Fibroblast of the aortic adventitia (primary cell): ENCODE measurements around the gene TAF6L. TPM values are rescaled to one million over a fixed set of nuclear protein-coding genes. Genes with fewer than 3 reads are reported as not detected.

Experiments
- DNase-seq: peaks from one replicate; pipeline ENCODE4 v3.0.0-alpha.2; 2010; ENCODE audit warnings: low read depth
- H3K4me3 ChIP-seq: 2 replicates; pipeline ENCODE4 v1.5.1; 2011; ENCODE audit warnings: low read depth, mild to moderate bottlenecking, control low read depth, low read length, moderate library complexity
- total RNA-seq: library from RNA; depleted of rRNA; stranded (reverse); fragments of >200 nt; gene quantifications from 2 replicates; pipeline ENCODE4 v1.2.3, GENCODE V29; 2012; ENCODE audit warnings: low replicate concordance
- TF ChIP-seq, protein P1 (sequence below): IDR thresholded peaks from 2 replicates; pipeline ENCODE4 v1.5.1; 2011; ENCODE audit warnings: mild to moderate bottlenecking, low read length, control low read depth, inconsistent platforms; ENCODE audit not compliant: insufficient read depth

The TAF6L gene
- total RNA-seq, 1 donor: 15.6 TPM

- peak within 1 kb of the TSS; percentile 95 for H3K4me3 ChIP-seq
- TF ChIP-seq, protein P1, sequence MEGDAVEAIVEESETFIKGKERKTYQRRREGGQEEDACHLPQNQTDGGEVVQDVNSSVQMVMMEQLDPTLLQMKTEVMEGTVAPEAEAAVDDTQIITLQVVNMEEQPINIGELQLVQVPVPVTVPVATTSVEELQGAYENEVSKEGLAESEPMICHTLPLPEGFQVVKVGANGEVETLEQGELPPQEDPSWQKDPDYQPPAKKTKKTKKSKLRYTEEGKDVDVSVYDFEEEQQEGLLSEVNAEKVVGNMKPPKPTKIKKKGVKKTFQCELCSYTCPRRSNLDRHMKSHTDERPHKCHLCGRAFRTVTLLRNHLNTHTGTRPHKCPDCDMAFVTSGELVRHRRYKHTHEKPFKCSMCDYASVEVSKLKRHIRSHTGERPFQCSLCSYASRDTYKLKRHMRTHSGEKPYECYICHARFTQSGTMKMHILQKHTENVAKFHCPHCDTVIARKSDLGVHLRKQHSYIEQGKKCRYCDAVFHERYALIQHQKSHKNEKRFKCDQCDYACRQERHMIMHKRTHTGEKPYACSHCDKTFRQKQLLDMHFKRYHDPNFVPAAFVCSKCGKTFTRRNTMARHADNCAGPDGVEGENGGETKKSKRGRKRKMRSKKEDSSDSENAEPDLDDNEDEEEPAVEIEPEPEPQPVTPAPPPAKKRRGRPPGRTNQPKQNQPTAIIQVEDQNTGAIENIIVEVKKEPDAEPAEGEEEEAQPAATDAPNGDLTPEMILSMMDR: peak; percentile 61
- DNase-seq: peak; percentile 97
Measured at GRCh38 chr11:62787005-62787759, 16.0 kb downstream of the TAF6L start, which contains the start of gene TMEM179B. TMEM179B (plus strand) TSS chr11:62787402; CDS start chr11:62787432, 30 bp downstream.

DNA sequence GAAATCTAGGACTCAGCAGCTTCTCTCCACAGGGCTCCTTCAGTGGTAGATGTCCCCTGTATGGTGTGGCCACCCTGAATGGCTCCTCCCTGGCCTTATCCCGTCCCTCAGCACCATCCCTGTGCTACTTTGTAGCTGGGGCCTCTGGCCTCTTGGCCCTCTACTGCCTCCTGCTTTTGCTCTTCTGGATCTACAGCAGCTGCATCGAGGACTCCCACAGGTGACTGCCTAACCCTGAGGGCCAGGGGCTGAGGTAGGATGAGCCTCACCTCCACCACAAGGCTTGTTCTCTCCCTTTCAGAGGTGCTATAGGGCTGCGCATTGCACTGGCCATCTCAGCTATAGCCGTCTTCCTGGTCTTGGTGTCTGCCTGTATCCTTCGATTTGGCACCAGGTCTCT is 17.8 kb downstream of the TAF6L start:
- TF ChIP-seq, protein P1: no peak
- DNase-seq: no peak
- H3K4me3 ChIP-seq: no peak overlapping the region

DNA sequence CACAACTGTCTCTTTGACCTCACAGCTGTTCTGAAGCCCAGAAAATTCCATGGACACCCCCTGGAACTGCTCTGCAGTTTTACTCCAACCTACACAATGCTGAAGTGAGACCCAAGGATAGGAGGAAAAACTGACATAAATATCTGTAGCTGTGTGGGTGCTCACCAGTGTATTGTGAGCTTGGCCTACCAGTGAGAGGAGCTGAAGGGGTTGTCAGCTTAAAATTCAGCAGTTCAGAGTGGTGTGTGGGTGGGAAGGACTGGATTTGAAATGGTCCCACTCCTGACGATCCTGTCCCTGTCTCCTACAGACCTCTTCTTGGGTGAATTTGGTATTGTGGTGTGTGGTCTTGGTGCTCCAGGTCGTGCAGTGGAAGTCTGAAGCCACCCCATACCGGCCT is 18.4 kb downstream of the TAF6L start:
- DNase-seq: no peak
- no peak overlapping the region for H3K4me3 ChIP-seq
- TF ChIP-seq, protein P1: no peak

DNA sequence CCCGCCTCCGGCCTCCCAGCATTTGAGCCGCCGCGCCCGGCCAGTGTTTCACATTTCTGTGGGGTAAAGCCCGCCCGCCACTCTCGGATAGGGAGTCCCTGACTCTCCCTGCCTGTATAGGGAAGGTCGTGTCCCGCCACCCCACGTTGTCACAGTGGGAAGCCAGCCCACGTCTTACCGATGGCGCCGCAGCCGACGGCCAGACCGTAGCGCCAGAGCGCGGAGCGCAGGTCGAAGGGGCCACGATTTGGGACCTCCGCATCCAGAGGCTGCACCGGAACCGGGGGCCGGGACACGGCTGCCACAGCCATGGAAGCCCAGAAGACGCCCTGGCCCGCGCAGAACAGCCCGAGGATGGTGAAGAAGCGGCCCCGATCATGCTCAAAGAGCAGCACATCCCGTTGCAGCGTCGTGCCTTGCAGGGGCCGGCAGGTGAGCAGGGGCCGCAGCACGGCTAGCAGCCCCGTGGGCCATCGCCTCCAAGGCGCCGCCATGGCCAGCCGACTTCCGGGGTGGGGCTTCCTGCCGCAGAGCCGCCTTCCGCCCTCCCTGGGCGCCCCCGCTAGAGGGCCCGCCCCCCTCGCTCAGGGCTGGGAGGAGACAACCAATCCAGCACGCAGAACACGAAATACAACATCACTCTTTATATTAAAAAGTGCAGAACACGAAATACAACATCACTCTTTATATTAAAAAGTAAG is 20.5 kb downstream of the TAF6L start, which contains the start of gene TMEM223:
Gene TMEM223, minus strand, starts transcription at position 506 of the 701 bp plus-strand sequence. Its CDS starts 12 bp downstream, at position 494.
- TF ChIP-seq, protein P1: no peak
- H3K4me3 ChIP-seq: peak within 1 kb of the TSS; percentile 88
- DNase-seq: peak; percentile 65

- peak overlapping the region; percentile 19 for H3K4me3 ChIP-seq
- DNase-seq: no peak
- TF ChIP-seq, protein P1: no peak
Measured at GRCh38 chr11:62792202-62792575, 21.0 kb downstream of the TAF6L start.

GRCh38 chr11:62794201-62794775 is 23.1 kb downstream of the TAF6L start:
- H3K4me3 ChIP-seq: no peak overlapping the region
- TF ChIP-seq, protein P1: no peak

More at GRCh38 chr11:62794201-62794775, 23.1 kb downstream of the TAF6L start:
- no peak for DNase-seq
